Neutrophil (primary cell): ENCODE results near the gene ZBTB9.

Experiments
- H3K27ac ChIP-seq: fragments of 200-600 bp; sonication (generic); 2 replicates; pipeline ENCODE4 v1.5.1; 2016; ENCODE audit warnings: mild to moderate bottlenecking, moderate library complexity
- H3K27me3 ChIP-seq: fragments of 200-600 bp; sonication (generic); 2 replicates; pipeline ENCODE4 v1.6.0; 2016; ENCODE audit warnings: mild to moderate bottlenecking
- H3K36me3 ChIP-seq: fragments of 200-600 bp; sonication (generic); 2 replicates; pipeline ENCODE4 v1.5.1; 2017
- H3K4me1 ChIP-seq, 2 experiments: fragments of 200-600 bp in 1 of 2; sonication (generic) in 1 of 2; 1 replicate in 1 of 2; 2 replicates in 1 of 2; pipeline versions ENCODE4 v1.5.1 to v1.6.1; 2013 to 2016; ENCODE audit warnings: low read depth in 1 of 2, low read length in 1 of 2, mild to moderate bottlenecking in 1 of 2, moderate library complexity in 1 of 2; ENCODE audit not compliant: control insufficient read depth in 1 of 2, insufficient read depth in 1 of 2
- H3K4me3 ChIP-seq, 2 experiments: fragments of 200-600 bp in 1 of 2; sonication (generic) in 1 of 2; 1 replicate in 1 of 2; 2 replicates in 1 of 2; pipeline ENCODE4 v1.5.1; 2013 to 2016; ENCODE audit warnings: low read depth in 1 of 2, low read length in 1 of 2, mild to moderate bottlenecking in 1 of 2, moderate library complexity in 1 of 2
- H3K9me3 ChIP-seq: fragments of 200-600 bp; sonication (generic); 2 replicates; pipeline ENCODE4 v1.5.1; 2016
- CTCF ChIP-seq: fragments of 200-600 bp; sonication (generic); IDR thresholded peaks from 2 replicates; pipeline ENCODE4 v1.5.1; 2016; ENCODE audit warnings: antibody characterized with exemption

ZBTB9 gene

GRCh38 chr6:33417128-33417902 lies 37.1 kb upstream of the ZBTB9 start:
- Histone ChIP-seq H3K4me3 (peak overlapping the region; percentile 60 to 83), H3K9me3 (no peaks in the 10 kb centered on the region), H3K27me3 (peaks cover 26% of the 10 kb centered on the region), H3K27ac (peak overlapping the region; percentile 85), H3K4me1 (peaks cover 20 to 29% of the 10 kb centered on the region in 2 experiments), H3K36me3 (peaks cover 39% of the 10 kb centered on the region)
- no peak for TF ChIP-seq CTCF

GRCh38 chr6:33417903-33418689 lies 36.3 kb upstream of the ZBTB9 start, which contains the start of gene CUTA:
Gene CUTA (minus strand): TSS chr6:33418107. CDS start chr6:33418000, 107 bp downstream.
- peak within 1 kb of the TSS; percentile 85 for H3K27ac ChIP-seq
- H3K4me3 ChIP-seq, result peak within 1 kb of the TSS; percentile 60 to 83
- TF ChIP-seq CTCF, result peak; percentile 47
- H3K4me1 ChIP-seq, result peaks cover 20 to 23% of the 10 kb centered on the region in 2 experiments
- H3K27me3 ChIP-seq, result peaks cover 30% of the 10 kb centered on the region
- peaks cover 31% of the 10 kb centered on the region for H3K36me3 ChIP-seq
- no peaks in the 10 kb centered on the region for H3K9me3 ChIP-seq

- Histone ChIP-seq H3K9me3 (no peaks in the 10 kb centered on the region), H3K4me1 (peaks cover 20 to 23% of the 10 kb centered on the region in 2 experiments), H3K27me3 (peaks cover 37% of the 10 kb centered on the region), H3K36me3 (peaks cover 24% of the 10 kb centered on the region), H3K27ac (peak overlapping the region; percentile 85), H3K4me3 (peak overlapping the region; percentile 60 to 83)
- no peak for TF ChIP-seq CTCF
These were observed 35.6 kb upstream of the ZBTB9 start for GRCh38 chr6:33418690-33419291.

- Histone ChIP-seq H3K9me3 (no peaks in the 10 kb centered on the region), H3K4me1 (peaks cover 20 to 24% of the 10 kb centered on the region in 2 experiments), H3K27ac (peak within 1 kb of the TSS; percentile 85), H3K27me3 (peaks cover 41% of the 10 kb centered on the region), H3K4me3 (peak within 1 kb of the TSS in 1 of 2 experiments; percentile 60), H3K36me3 (peaks cover 14% of the 10 kb centered on the region)
- no peak for TF ChIP-seq CTCF
These were observed 34.5 kb upstream of the ZBTB9 start, which contains the start of gene SYNGAP1 for GRCh38 chr6:33419580-33420490. Gene SYNGAP1 (plus strand): TSS chr6:33420065. CDS start chr6:33420265, 200 bp downstream.
